Fibroblast of the conjunctiva (primary cell): ENCODE results near the gene TYMS.

ENCODE experiments used
- DNase-seq: peaks from one replicate; pipeline ENCODE4 v3.0.0-alpha.2; 2010; ENCODE audit warnings: low read depth

The TYMS gene

GRCh38 chr18:657311-658000 is at the start of gene TYMS:
Gene TYMS, plus strand, starts transcription at chr18:657653. Its CDS starts 90 bp downstream, at chr18:657743.
- peak; percentile 10 for DNase-seq

GRCh38 chr18:607930-608329 is 49.5 kb upstream of the TYMS start:
- no peak for DNase-seq

- DNase-seq, result no peak
Observed at GRCh38 chr18:610214-610928, 47.1 kb upstream of the TYMS start.

- DNase-seq, result no peak
Observed at GRCh38 chr18:612156-612555, 45.3 kb upstream of the TYMS start.

- DNase-seq, result no peak
Observed at GRCh38 chr18:614193-614592, 43.3 kb upstream of the TYMS start.

GRCh38 chr18:615092-615521 is 42.3 kb upstream of the TYMS start:
- DNase-seq, result no peak

- DNase-seq, result no peak
Observed at GRCh38 chr18:615773-616172, 41.7 kb upstream of the TYMS start.

GRCh38 chr18:616380-616995 is 41.0 kb upstream of the TYMS start:
- peak; percentile 49 for DNase-seq

GRCh38 chr18:617970-618504 is 39.4 kb upstream of the TYMS start:
- no peak for DNase-seq

GRCh38 chr18:618618-619017 is 38.8 kb upstream of the TYMS start:
- no peak for DNase-seq

- peak; percentile 5 for DNase-seq
Observed at GRCh38 chr18:621291-622043, 36.0 kb upstream of the TYMS start.

- DNase-seq, result no peak
Observed at GRCh38 chr18:622289-622688, 35.2 kb upstream of the TYMS start.

GRCh38 chr18:623761-624620 is 33.5 kb upstream of the TYMS start:
- DNase-seq, result peak; percentile 77

GRCh38 chr18:627231-627630 is 30.2 kb upstream of the TYMS start:
- DNase-seq, result no peak

GRCh38 chr18:629269-630150 is 27.9 kb upstream of the TYMS start:
- no peak for DNase-seq

GRCh38 chr18:631560-631959 is 25.9 kb upstream of the TYMS start:
- no peak for DNase-seq

- DNase-seq, result no peak
Observed at GRCh38 chr18:634551-635045, 22.9 kb upstream of the TYMS start.

GRCh38 chr18:635171-635570 is 22.3 kb upstream of the TYMS start:
- DNase-seq, result no peak

- no peak for DNase-seq
Observed at GRCh38 chr18:641224-641623, 16.2 kb upstream of the TYMS start.

- no peak for DNase-seq
Observed at GRCh38 chr18:644395-645004, 13.0 kb upstream of the TYMS start.
